H1 (cell line): ENCODE measurements around the gene RRM2.

Source experiments
- BRCA1 ChIP-seq: IDR thresholded peaks from 2 replicates; pipeline ENCODE4 v1.6.1; 2012; ENCODE audit warnings: low read depth, low read length, improper control_type of control experiment
- CEBPB ChIP-seq: IDR thresholded peaks from 2 replicates; pipeline ENCODE4 v1.6.1; 2012; ENCODE audit warnings: low read depth, low read length
- EP300 ChIP-seq, 2 experiments: IDR thresholded peaks; 1 replicate in 1 of 2; 2 replicates in 1 of 2; pipeline ENCODE4 v1.6.1; 2011 to 2012; ENCODE audit warnings: low read depth in 2 of 2, low read length in 2 of 2, mild to moderate bottlenecking in 2 of 2, borderline replicate concordance in 1 of 2, inconsistent platforms in 1 of 2, moderate library complexity in 1 of 2
- EZH2 ChIP-seq: fragments of 200-600 bp; sonication (generic); IDR thresholded peaks from 2 replicates; pipeline ENCODE4 v1.7.1; 2012; ENCODE audit warnings: low read depth, mild to moderate bottlenecking, moderate library complexity, low read length, inconsistent platforms; ENCODE audit not compliant: severe bottlenecking
- POLR2A ChIP-seq, 2 experiments: IDR thresholded peaks; 1 replicate in 1 of 2; 2 replicates in 1 of 2; pipeline ENCODE4 v1.6.1; 2011; ENCODE audit warnings: low read depth in 2 of 2, low read length in 2 of 2, mild to moderate bottlenecking in 2 of 2; ENCODE audit errors: control extremely low read depth in 1 of 2
- POLR2AphosphoS5 ChIP-seq: IDR thresholded peaks from 2 replicates; pipeline ENCODE4 v1.6.1; 2011; ENCODE audit warnings: low read depth, low read length
- RAD21 ChIP-seq, 2 experiments: IDR thresholded peaks in 1 of 2; conservative IDR thresholded peaks in 1 of 2; 2 replicates each; pipeline ENCODE4 v1.6.1; 2011; ENCODE audit warnings: low read depth in 2 of 2, low read length in 2 of 2, improper control_type of control experiment in 1 of 2, inconsistent platforms in 1 of 2, mild to moderate bottlenecking in 1 of 2, moderate library complexity in 1 of 2
- RXRA ChIP-seq: IDR thresholded peaks from 2 replicates; pipeline ENCODE4 v1.6.1; 2011; ENCODE audit warnings: low read depth, mild to moderate bottlenecking, low read length, moderate library complexity; ENCODE audit not compliant: insufficient read depth
- SAP30 ChIP-seq: fragments of 300-600 bp; sonication (generic); IDR thresholded peaks from 2 replicates; pipeline ENCODE4 v1.7.1; 2012; ENCODE audit warnings: low read length, moderate library complexity, mild to moderate bottlenecking, inconsistent platforms; ENCODE audit not compliant: insufficient read depth, insufficient replicate concordance
- SIN3A ChIP-seq, 2 experiments: IDR thresholded peaks in 1 of 2; conservative IDR thresholded peaks in 1 of 2; 2 replicates each; pipeline ENCODE4 v1.6.1; 2011 to 2012; ENCODE audit warnings: low read length in 2 of 2, improper control_type of control experiment in 1 of 2, low read depth in 1 of 2, mild to moderate bottlenecking in 1 of 2
- SP4 ChIP-seq: IDR thresholded peaks from 2 replicates; pipeline ENCODE4 v1.6.1; 2012; ENCODE audit warnings: low read length, inconsistent platforms
- YY1 ChIP-seq: IDR thresholded peaks from 2 replicates; pipeline ENCODE4 v1.6.1; 2011; ENCODE audit warnings: low read depth, mild to moderate bottlenecking, low read length
- TF ChIP-seq, protein P1 (sequence below), 3 experiments: IDR thresholded peaks; 1 replicate in 2 of 3; 2 replicates in 1 of 3; pipeline versions ENCODE4 v1.5.1 to v1.6.1; 2011; ENCODE audit warnings: low read length in 3 of 3, mild to moderate bottlenecking in 3 of 3, inconsistent platforms in 2 of 3, low read depth in 1 of 3, moderate library complexity in 1 of 3; ENCODE audit not compliant: insufficient read depth in 1 of 3; ENCODE audit errors: control extremely low read depth in 1 of 3

DNA sequence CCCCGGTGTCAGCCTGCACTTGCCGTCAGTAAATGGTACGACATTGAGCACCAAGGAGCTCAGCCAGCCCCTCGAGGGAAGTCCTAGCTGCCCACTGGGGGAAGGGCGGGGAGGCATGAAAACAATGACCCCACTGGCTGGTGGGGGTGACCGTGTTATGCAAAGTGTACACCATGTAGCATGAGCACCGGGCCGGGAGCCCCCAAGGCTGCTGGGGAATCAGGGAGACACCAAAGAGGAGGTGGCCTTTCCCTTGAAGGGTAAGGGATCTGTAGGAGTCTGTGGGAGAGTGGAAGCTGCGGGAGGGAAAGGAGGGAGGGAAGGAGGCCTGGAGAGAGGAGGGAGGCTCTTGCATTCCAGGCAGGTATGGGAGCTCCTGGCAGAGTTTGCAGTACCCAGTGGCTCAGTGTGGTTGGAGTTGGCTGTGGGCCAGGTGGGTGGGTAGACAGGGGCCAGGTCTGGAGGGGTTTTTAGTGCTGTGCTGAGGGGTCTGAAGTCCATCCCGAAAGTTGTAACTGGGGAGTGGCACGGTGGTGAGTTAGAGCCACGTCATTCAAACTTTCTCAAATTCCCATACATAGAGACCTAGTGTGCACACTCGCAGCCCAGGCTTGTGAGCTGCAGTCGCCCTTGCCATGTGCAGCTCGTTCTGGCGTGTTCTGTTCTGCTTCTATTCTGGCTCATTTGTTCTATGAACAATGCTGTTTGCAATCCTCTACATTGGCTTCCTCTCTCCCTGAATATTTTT, 22.4 kb downstream of the RRM2 start:
- TF ChIP-seq, protein P1, sequence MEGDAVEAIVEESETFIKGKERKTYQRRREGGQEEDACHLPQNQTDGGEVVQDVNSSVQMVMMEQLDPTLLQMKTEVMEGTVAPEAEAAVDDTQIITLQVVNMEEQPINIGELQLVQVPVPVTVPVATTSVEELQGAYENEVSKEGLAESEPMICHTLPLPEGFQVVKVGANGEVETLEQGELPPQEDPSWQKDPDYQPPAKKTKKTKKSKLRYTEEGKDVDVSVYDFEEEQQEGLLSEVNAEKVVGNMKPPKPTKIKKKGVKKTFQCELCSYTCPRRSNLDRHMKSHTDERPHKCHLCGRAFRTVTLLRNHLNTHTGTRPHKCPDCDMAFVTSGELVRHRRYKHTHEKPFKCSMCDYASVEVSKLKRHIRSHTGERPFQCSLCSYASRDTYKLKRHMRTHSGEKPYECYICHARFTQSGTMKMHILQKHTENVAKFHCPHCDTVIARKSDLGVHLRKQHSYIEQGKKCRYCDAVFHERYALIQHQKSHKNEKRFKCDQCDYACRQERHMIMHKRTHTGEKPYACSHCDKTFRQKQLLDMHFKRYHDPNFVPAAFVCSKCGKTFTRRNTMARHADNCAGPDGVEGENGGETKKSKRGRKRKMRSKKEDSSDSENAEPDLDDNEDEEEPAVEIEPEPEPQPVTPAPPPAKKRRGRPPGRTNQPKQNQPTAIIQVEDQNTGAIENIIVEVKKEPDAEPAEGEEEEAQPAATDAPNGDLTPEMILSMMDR (IDR thresholded peaks at IDR 0.05; ENCODE audit: control extremely low read depth in 1 of 3, insufficient read depth in 1 of 3, low read depth in 1 of 3, low read length in 3 of 3): no peak
- TF ChIP-seq POLR2AphosphoS5: no peak
- no peak for TF ChIP-seq BRCA1
- TF ChIP-seq SAP30: no peak
- TF ChIP-seq POLR2A (IDR thresholded peaks at IDR 0.05; ENCODE audit: control extremely low read depth in 1 of 2, low read depth in 2 of 2, low read length in 2 of 2): no peak
- no peak for TF ChIP-seq EZH2
- no peak for TF ChIP-seq SIN3A (conservative IDR thresholded peaks at IDR 0.05 in 1 of 2, IDR thresholded peaks at IDR 0.05 in 1 of 2; ENCODE audit: low read depth in 1 of 2, low read length in 2 of 2)
- TF ChIP-seq RXRA: no peak
- TF ChIP-seq CEBPB: no peak
- no peak for TF ChIP-seq RAD21 (IDR thresholded peaks at IDR 0.05 in 1 of 2, conservative IDR thresholded peaks at IDR 0.05 in 1 of 2; ENCODE audit: low read depth in 2 of 2, low read length in 2 of 2)
- no peak for TF ChIP-seq EP300 (IDR thresholded peaks at IDR 0.05; ENCODE audit: borderline replicate concordance in 1 of 2, low read depth in 2 of 2, low read length in 2 of 2)
- no peak for TF ChIP-seq YY1
- TF ChIP-seq SP4: no peak
